Measurements from ENCODE around the gene UNK.

DNA sequence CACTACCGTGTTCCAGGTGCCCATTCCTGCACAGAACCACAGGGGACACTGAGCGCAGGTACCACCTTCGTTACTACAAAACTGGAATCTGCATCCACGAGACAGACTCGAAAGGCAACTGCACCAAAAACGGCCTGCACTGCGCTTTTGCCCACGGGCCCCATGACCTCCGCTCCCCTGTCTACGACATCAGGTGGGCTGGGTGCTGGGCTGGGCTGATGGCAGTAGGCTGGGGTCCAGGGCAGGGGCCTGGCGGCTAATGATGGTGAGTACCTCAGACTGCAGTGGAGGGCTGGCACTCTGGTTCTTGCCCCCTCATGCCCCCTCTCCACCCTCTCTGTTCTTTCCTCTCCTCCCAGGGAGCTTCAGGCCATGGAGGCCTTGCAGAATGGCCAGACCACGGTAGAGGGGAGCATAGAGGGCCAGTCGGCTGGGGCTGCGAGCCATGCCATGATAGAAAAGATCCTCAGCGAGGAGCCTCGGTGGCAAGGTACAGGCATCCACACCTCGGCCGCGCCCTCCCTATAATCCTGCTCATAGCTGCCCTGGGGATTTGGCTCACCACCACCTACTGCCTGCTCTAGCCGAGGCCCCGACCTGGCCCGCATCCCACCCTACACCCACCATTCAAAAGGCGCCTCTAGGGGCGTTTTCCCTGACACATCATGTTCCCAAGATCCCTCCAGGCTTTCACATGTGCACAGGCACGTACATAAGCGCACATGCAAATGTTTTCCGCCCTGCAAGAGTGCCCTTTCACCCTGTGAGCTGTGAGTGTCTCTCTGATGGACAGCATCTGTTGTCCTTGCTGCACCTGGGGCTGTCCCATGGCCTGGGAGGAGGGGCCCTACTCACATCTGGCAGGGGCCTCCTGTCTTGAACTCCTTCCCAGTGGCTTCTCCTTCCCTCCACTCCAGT, 27.7 kb downstream of the UNK start:
- TF ChIP-seq GATA3 (IDR thresholded peaks at IDR 0.05; ENCODE audit: low read depth, low read length) (no peak), GATA2 (IDR thresholded peaks at IDR 0.05; ENCODE audit: low read depth, low read length) (no peak)

All from SH-SY5Y (cell line).